ENCODE data around the gene CACUL1. TPM values are rescaled to one million over a fixed set of nuclear protein-coding genes. Genes with fewer than 3 reads are reported as not detected.
A peak's percentile ranks its signal among the peaks of the same experiment; 100 is the strongest.

CACUL1 gene
- total and polyA plus RNA-seq, 10 donors, result 4.3 to 56.7 (median 34.9) TPM

DNA sequence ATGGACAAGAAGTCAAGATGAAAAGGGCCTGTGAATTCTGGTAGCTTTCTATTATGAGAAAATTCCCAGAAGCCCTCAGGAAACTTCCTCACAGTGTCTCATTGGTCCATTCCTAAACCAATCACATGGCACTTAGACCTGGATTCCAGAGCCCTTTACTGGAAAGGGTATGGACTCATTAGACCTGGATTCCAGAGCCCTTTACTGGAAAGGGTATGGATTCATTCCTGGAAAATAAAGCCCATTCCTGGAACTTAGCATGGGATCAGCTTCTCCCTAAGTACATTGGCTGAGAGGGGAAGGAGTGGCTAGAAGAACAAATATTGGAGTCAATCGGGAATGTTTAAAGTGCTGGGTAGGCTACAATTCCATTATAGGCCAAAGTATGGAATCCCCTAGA lies 3.7 kb upstream of the CACUL1 start:
- intact Hi-C loops (cut with DNase I; ENCODE audit: low total_unique reads), result no loop called here
- H3K4me3 ChIP-seq, result no peak overlapping the region
- H3K27ac ChIP-seq, result no peak overlapping the region
- H3K9me3 ChIP-seq, result no peaks in the 10 kb centered on the region
- H3K36me3 ChIP-seq, result no peaks in the 10 kb centered on the region
- no peak for DNase-seq
- TF ChIP-seq, protein P1, sequence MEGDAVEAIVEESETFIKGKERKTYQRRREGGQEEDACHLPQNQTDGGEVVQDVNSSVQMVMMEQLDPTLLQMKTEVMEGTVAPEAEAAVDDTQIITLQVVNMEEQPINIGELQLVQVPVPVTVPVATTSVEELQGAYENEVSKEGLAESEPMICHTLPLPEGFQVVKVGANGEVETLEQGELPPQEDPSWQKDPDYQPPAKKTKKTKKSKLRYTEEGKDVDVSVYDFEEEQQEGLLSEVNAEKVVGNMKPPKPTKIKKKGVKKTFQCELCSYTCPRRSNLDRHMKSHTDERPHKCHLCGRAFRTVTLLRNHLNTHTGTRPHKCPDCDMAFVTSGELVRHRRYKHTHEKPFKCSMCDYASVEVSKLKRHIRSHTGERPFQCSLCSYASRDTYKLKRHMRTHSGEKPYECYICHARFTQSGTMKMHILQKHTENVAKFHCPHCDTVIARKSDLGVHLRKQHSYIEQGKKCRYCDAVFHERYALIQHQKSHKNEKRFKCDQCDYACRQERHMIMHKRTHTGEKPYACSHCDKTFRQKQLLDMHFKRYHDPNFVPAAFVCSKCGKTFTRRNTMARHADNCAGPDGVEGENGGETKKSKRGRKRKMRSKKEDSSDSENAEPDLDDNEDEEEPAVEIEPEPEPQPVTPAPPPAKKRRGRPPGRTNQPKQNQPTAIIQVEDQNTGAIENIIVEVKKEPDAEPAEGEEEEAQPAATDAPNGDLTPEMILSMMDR (IDR thresholded peaks at IDR 0.05 in 8 of 11, conservative IDR thresholded peaks at IDR 0.05 in 3 of 11), result no peak
- TF ChIP-seq POLR2AphosphoS5 (IDR thresholded peaks at IDR 0.05) (no peak), POLR2A (IDR thresholded peaks at IDR 0.05) (no peak)
- peaks cover 0 to 6% (median 0%) of the 10 kb centered on the region in 7 donors for H3K27me3 ChIP-seq (replicated peaks in 1 of 7)
- 78 to 93% (median 82%) methylated on average over 1 of the region's 1 CpG for WGBS, 5 donors
- H3K4me1 ChIP-seq, result peaks cover 2 to 19% (median 13%) of the 10 kb centered on the region in 6 donors

DNA sequence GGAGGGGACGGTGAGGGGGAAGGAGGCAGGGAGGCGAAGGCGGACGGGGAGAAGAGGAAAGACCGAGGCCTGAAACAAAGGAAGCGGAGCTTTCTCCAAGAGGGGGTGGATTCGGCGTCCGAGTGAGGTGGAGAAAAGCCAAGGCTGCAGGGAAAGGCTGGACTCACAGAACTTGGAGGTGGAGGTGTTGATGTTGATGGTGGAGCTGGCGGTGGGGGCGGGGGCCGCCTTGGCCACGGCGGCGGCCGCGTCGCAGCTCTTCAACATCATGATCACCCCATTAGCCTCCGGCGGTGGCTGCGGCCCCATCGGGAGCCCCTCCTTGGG lies 578 bp downstream of the CACUL1 start:
- 0 to 2% (median 1%) methylated on average over 18 to 22 of the region's 22 CpGs for WGBS, 5 donors
- Histone ChIP-seq H3K4me1 (peaks cover 16 to 62% (median 44%) of the 10 kb centered on the region in 6 donors), H3K36me3 (peaks cover 0 to 5% (median 0%) of the 10 kb centered on the region in 6 donors), H3K27me3 (replicated peaks in 1 of 7) (no peaks in the 10 kb centered on the region), H3K27ac (peak overlapping the region; percentile 81 to 96 (median 90)), H3K4me3 (peak overlapping the region; percentile 73 to 97 (median 88)), H3K9me3 (no peaks in the 10 kb centered on the region)
- peak; percentile 92 for DNase-seq
- TF ChIP-seq, protein P1 (IDR thresholded peaks at IDR 0.05 in 8 of 11, conservative IDR thresholded peaks at IDR 0.05 in 3 of 11), result no peak
- no peak for TF ChIP-seq POLR2AphosphoS5 (IDR thresholded peaks at IDR 0.05)
- TF ChIP-seq POLR2A (IDR thresholded peaks at IDR 0.05), result no peak
- intact Hi-C loops (cut with DNase I; ENCODE audit: low total_unique reads), result no loop called here

DNA sequence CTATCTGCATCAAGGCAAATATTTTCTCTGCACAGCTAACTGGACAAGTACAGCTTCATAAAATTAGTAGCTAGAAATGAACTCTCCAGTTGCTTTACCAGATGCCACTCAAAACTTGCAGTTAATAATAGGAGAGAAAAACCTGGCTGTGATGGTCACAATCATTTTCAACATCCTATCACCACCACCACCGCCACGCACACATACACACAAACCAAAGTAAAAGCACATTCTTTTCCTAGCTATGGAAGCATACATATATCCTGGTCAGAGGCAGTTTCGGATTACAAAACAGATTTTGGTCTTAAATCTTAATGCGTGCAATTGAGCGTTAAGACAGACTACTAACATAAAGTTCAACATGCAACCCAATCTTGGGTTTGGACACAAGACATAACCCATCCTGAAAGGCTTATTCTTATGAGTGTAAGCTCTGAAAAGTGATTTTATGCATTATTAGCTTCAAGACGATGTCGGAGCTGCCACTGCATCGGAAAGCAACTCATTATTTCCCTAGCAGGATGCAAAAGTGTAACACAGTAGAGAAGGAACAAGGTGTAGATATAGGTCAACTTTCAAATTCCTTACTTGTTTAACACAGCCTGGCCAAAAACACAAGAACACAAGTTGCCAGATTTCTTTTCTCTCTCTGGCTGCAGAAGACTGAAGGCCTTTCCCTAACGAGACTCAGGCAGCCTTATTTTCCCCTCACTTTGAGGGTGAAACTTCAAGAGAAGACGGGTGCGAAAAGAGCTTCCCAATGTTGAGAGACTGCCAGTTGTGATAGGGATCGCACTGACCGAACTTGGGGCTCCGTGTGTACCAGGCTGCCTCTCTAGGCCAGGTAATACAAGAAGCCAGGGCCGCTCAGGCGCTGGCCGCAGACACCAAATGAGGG lies 1.2 kb downstream of the CACUL1 start:
- TF ChIP-seq POLR2AphosphoS5 (IDR thresholded peaks at IDR 0.05), result no peak
- TF ChIP-seq, protein P1 (IDR thresholded peaks at IDR 0.05 in 8 of 11, conservative IDR thresholded peaks at IDR 0.05 in 3 of 11), result no peak
- H3K4me3 ChIP-seq, result peak overlapping the region; percentile 73 to 97 (median 88)
- intact Hi-C loops (cut with DNase I; ENCODE audit: low total_unique reads), result no loop called here
- 3 to 10% (median 7%) methylated on average over 17 of the region's 17 CpGs for WGBS, 5 donors
- DNase-seq, result no peak
- H3K9me3 ChIP-seq, result no peaks in the 10 kb centered on the region
- peak overlapping the region in 7 of 8 donors; percentile 87 to 96 (median 91) for H3K27ac ChIP-seq
- H3K4me1 ChIP-seq, result peaks cover 18 to 68% (median 46%) of the 10 kb centered on the region in 6 donors
- H3K27me3 ChIP-seq (replicated peaks in 1 of 7), result no peaks in the 10 kb centered on the region
- peaks cover 0 to 8% (median 0%) of the 10 kb centered on the region in 6 donors for H3K36me3 ChIP-seq

DNA sequence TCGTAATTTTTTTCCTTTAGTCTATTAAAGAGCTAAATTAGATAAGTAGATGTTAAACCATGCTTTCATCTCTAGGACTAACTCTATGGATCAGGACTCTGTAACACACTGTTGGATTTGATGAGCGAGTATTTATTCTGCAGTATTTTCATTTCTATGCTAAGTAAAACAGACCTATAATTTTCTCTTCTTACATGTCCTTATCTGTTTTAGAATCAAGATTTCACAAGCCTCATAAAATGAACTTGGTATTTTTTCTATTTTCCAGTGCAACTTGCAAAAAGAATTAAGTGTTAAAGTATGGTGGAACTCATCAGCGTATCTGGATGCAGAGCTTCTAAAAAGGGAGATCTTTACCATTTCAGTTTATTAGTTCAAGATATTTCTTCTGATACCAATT lies 2.4 kb downstream of the CACUL1 start:
- Histone ChIP-seq H3K27ac (no peak overlapping the region), H3K27me3 (replicated peaks in 1 of 7) (no peaks in the 10 kb centered on the region), H3K9me3 (no peaks in the 10 kb centered on the region), H3K4me1 (peaks cover 18 to 80% (median 49%) of the 10 kb centered on the region in 6 donors), H3K4me3 (peak overlapping the region in 1 of 8 donors; percentile 88), H3K36me3 (peaks cover 0 to 15% (median 0%) of the 10 kb centered on the region in 6 donors)
- TF ChIP-seq POLR2AphosphoS5 (IDR thresholded peaks at IDR 0.05) (no peak), POLR2A (IDR thresholded peaks at IDR 0.05) (no peak)
- TF ChIP-seq, protein P1 (IDR thresholded peaks at IDR 0.05 in 8 of 11, conservative IDR thresholded peaks at IDR 0.05 in 3 of 11), result no peak
- no peak for DNase-seq
- WGBS, 5 donors, result 81 to 93% (median 89%) methylated on average over 3 of the region's 3 CpGs
- intact Hi-C loops (cut with DNase I; ENCODE audit: low total_unique reads), result no loop called here
